CD4-positive, alpha-beta T cell treated with Interferon alpha-2 for 1 hour (primary cell): ENCODE measurements around the gene SAMD11.

Source experiments
- DNase-seq, 2 donors: peaks; one replicate each; pipeline ENCODE4 v3.0.0-alpha.2; 2020 to 2022

The SAMD11 gene

DNA sequence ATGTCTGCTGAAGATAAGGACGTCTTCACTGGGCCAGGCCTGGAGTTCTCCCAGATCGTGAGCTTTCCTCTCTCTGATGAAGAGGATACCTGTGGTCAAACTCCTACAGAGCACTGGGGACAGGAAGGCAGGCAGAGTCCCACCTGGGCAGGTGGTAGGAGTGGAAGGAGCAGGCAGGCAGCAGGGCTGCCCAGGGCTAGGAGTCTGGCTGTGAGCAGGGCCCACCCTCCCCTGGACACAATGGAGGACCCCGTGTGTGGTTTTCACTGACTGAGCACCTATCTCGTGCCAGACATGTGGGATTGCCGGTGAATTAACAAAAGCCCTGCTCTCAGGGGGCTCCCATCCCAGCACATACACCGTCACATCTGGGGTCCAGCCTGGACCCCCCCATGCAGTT, 4.9 kb upstream of the SAMD11 start:
- no peak for DNase-seq

DNA sequence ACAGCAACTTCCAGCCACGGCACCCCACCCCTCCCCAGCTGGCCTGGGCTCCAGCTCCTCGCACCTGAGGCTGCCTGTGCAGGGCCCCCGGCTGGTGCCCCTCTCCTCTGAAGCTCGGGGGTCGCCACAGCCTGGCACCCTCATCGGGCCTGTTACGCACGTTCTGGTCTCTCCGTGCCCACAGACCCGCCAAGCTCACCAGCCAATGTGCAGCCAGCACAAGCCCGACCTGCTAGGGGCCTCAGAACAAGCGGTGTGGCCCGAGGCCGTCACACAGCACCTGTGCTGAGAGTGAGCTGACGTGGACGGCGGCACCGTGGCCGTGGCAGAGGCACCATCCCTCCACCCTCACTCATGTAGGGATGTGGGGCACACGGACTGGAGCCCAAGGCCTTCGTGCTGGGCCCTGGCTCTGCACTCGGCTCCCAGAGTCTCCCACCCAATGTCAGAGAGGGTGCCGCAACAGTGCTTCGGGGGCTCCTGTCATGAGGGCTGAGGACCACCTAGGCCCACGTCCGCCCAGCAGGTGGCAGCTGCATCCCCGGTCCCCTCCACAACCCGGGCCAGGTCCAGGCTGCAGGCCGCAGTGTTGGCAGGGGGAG, 4.4 kb upstream of the SAMD11 start:
- DNase-seq: no peak

DNA sequence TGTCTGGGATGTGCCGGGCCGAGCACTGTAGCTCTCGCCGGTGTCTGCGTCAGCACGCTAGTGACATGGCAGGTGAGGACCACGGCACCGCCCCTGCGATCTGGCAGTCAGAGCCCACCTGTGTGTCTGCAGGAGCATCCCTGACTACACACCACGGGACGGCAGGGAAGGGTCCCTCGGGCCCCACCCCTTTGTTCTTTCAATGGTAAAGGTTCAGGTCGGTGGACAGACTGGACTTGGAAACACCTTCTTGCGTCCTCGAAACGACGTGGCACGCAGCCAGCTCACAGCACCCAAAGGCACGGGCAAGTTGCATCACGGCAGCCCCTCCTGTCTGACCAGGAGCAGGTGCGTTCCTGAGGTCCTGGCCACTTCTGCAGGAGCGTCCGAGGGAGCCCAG, 3.7 kb upstream of the SAMD11 start:
- no peak for DNase-seq

DNA sequence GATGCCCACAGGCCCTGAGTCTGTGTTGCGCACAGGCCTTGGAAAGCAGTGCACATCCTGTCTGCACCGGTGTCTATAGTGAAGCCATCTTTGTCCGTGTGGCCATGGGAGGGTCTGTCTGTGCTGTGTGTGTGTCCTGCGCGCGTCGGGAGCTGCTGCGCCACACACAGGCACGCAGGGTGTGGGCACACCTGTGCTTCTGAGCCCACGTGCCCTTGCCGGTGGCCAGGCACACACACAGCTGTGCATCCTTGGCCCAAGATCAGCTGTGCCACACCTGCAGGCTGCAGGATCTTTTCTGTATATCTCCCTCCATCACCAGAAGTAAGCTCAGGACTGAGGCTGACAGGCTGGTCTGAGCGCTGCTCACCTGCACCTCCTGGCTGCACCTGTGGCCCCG, 3.2 kb upstream of the SAMD11 start:
- DNase-seq: no peak

- DNase-seq: peak; percentile 16 to 47
Measured at GRCh38 chr1:921011-921837, 2.5 kb upstream of the SAMD11 start.

DNA sequence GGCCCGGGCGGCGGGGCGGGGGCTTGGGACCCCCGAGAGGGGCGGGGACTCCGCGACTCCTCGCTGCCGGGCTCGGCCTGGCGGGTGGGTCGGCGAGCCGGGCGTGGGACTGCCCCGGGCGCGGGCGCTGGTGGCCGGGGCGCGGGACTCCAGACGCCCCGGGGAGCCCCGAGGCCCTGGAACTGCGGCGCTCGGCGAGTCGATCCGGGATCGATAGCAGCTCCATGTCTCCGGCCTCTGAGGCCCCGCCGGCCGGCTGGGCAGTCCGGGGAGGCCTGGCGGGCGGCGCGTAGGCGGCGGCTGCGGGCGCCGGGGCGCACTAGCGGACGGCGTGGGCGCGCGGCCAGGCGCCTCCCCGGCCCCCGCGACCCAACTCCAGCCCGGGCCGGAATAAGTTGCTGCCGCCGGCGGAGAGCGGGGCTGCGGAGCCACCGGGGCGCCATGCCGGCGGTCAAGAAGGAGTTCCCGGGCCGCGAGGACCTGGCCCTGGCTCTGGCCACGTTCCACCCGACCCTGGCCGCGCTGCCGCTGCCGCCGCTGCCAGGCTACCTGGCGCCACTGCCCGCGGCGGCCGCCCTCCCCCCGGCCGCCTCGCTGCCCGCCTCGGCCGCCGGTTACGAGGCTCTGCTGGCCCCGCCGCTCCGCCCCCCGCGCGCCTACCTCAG, 400 bp downstream of the SAMD11 start:
- DNase-seq: no peak

DNA sequence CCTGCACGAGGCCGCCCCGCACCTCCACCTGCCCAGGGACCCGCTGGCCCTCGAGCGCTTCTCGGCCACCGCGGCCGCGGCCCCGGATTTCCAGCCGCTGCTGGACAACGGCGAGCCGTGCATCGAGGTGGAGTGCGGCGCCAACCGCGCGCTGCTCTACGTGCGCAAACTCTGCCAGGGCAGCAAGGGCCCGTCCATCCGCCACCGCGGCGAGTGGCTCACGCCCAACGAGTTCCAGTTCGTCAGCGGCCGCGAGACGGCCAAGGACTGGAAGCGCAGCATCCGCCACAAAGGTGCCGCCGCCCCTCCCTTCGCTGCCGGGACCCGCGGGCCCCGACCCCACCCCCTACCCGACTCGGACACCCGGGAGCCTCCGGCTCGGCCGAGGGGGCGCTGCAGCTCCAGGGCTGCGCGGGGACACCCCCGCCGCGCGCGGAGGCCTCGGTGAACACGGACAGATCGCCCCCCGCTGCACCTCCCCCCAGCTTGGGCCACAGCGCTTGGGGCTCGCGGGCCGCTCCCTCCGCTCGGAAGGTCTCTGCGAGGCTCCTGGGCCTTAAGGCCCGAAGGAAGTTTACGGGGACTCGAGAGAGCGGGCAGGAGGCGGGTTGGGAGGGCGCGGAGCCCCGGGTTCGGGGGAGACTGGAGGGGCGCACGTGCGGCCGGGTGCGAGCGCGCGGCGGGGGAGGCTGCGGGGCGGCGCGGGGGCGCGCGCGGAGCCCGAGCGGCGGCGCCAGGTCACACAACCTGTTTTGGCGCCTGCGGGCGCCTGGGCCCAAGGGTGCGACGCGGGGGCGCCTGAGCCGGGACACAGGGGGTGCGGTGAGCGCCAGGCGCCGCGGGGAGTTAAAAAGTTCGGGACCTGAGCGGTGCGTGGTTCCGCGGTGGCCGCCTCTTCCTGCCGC, 1.2 kb downstream of the SAMD11 start:
- no peak for DNase-seq

GRCh38 chr1:925561-926421, 2.1 kb downstream of the SAMD11 start:
- DNase-seq: no peak

DNA sequence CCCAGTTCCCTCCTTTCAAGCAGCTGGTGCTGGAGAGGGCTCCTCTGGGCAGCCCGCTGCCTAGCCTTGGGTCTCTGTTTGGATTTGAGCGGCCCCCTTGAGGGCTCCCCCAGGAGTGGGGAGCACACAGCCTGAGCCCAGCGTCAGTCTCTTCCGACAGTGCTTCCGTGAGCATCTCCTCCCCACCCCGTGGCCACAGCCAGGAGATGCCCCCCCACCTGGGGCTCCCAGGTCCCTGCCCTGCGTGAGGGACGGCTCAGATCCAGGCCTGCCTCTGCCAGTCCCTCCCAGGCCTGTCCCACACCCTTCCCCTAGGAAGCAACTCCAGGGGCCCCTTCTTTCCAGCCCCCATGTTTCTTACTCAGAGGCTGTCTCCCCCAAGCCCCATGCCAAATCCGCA, 3.5 kb downstream of the SAMD11 start:
- no peak for DNase-seq

- DNase-seq: no peak
Measured at GRCh38 chr1:927748-928147, 4.0 kb downstream of the SAMD11 start.

GRCh38 chr1:928825-929661, 5.3 kb downstream of the SAMD11 start:
- DNase-seq: no peak

- DNase-seq: no peak
Measured at GRCh38 chr1:929712-930632, 6.2 kb downstream of the SAMD11 start.

GRCh38 chr1:930633-931138, 7.0 kb downstream of the SAMD11 start:
- no peak for DNase-seq

- no peak for DNase-seq
Measured at GRCh38 chr1:931380-932172, 7.9 kb downstream of the SAMD11 start.

- DNase-seq: no peak
Measured at GRCh38 chr1:932173-932510, 8.4 kb downstream of the SAMD11 start.

DNA sequence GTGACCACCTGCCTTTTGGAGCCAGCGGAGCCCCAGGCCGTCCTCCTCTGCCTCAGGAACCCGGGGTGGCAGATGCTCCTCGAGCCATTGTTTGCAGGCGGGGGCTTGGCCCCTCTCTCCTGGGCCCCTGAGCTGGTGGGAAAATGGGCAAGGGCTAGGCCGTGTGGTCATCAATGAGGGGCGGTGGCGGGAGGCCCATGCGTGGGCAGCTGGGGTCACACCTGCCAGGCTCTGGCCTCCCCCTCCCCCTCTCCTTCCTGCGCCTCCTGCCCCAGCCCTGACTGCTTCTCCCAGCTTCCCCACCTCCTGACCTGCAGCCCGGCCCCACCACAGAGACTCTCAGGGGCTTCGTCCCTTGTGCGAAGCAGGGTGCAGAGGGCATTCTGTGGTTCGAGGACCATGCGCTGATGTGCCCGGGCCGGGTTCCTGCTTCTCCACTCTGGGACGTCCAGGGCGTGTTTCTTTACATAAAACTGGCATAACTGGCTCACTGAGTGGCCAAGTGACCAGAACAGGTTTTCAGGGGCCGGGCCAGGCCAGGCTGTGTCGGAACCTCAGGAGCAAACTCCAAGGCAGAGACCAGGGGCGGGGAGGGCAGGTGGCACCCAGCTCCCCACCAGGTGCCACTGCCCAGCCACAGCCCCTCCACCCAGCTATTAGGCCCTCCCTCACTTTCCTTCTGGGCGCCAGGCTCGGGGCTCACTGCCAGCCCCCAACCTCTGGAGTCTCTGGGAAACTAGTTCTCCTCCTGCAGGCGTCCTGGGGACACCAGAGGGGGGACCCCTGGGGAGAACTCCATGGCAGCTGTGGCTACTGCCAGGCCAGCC, 9.3 kb downstream of the SAMD11 start:
- DNase-seq: no peak

- DNase-seq: no peak
Measured at GRCh38 chr1:933603-933940, 9.8 kb downstream of the SAMD11 start.
